Naive B cell (primary cell): ENCODE data around the gene CISD3. TPM values are rescaled to one million over a fixed set of nuclear protein-coding genes. Genes with fewer than 3 reads are reported as not detected.
"Not testable (repeated sequence)": the region's sequence is repeated elsewhere in the genome, so short reads cannot be mapped to it uniquely, and the experiment has no call there.

Experiments used
- ATAC-seq, 2 donors: fragments of 150-1000 bp; cut with Tn5 transposase; 2 replicates each; pipeline ENCODE4 v1.10.0; 2021; ENCODE audit warnings: low read depth in 2 of 2, mild to moderate bottlenecking in 2 of 2, moderate library complexity in 2 of 2
- DNase-seq: peaks from one replicate; pipeline ENCODE4 v3.0.0; 2022
- H3K27ac Mint-ChIP-seq, 6 donors: one replicate each; pipeline ENCODE4 v1.8.0; 2020 to 2022; ENCODE audit warnings: mild to moderate bottlenecking in 6 of 6, mixed read lengths in 6 of 6, moderate library complexity in 5 of 6, inconsistent platforms in 2 of 6
- H3K27me3 Mint-ChIP-seq, 3 donors: one replicate each; pipeline ENCODE4 v1.8.0; 2021 to 2022; ENCODE audit warnings: mixed read lengths in 3 of 3, mild to moderate bottlenecking in 1 of 3
- H3K36me3 Mint-ChIP-seq, 2 donors: one replicate each; pipeline ENCODE4 v1.8.0; 2020 to 2022; ENCODE audit warnings: mixed read lengths in 2 of 2, inconsistent platforms in 1 of 2, mild to moderate bottlenecking in 1 of 2
- H3K4me1 Mint-ChIP-seq, 3 donors: one replicate each; pipeline ENCODE4 v1.8.0; 2020 to 2022; ENCODE audit warnings: mixed read lengths in 3 of 3, inconsistent platforms in 1 of 3, mild to moderate bottlenecking in 1 of 3, moderate library complexity in 1 of 3
- H3K4me3 Mint-ChIP-seq, 8 donors: one replicate each; pipeline ENCODE4 v1.8.0; 2020 to 2022; ENCODE audit warnings: mild to moderate bottlenecking in 8 of 8, mixed read lengths in 8 of 8, moderate library complexity in 8 of 8, inconsistent platforms in 2 of 8
- H3K9me3 Mint-ChIP-seq, 7 donors: one replicate each; pipeline ENCODE4 v1.8.0; 2020 to 2022; ENCODE audit warnings: mixed read lengths in 7 of 7, mild to moderate bottlenecking in 5 of 7, inconsistent platforms in 2 of 7, moderate library complexity in 1 of 7
- polyA plus RNA-seq, 6 donors: library from polyadenylated mRNA; unstranded; fragments of 300-500 nt; fragmentation: Illumina TruSeq; gene quantifications; one replicate each; pipeline ENCODE4 v1.2.3, GENCODE V29; 2021; ENCODE audit warnings: low read depth in 6 of 6

Gene CISD3
- polyA plus RNA-seq, 6 donors from 2014 or later: 19.1 to 31.5 (median 21.2) TPM

GRCh38 chr17:38724337-38724988, 5.7 kb upstream of the CISD3 start:
- Mint-ChIP-seq H3K4me1 (peaks cover 29 to 48% (median 45%) of the 10 kb centered on the region in 3 donors), H3K27ac (peak overlapping the region in 1 of 6 donors; percentile 62), H3K4me3 (no peak overlapping the region), H3K27me3 (no peaks in the 10 kb centered on the region), H3K9me3 (peaks cover 0 to 4% (median 0%) of the 10 kb centered on the region in 7 donors), H3K36me3 (peaks cover 0 to 7% of the 10 kb centered on the region in 2 donors)
- DNase-seq (no peak), ATAC-seq (no peak)

GRCh38 chr17:38725066-38725465, 5.1 kb upstream of the CISD3 start:
- peaks cover 30 to 50% (median 47%) of the 10 kb centered on the region in 3 donors for H3K4me1 Mint-ChIP-seq
- no peak for DNase-seq
- H3K4me3 Mint-ChIP-seq: no peak overlapping the region
- H3K27me3 Mint-ChIP-seq: no peaks in the 10 kb centered on the region
- no peak for ATAC-seq
- peaks cover 0 to 7% of the 10 kb centered on the region in 2 donors for H3K36me3 Mint-ChIP-seq
- peak overlapping the region in 1 of 6 donors; percentile 62 for H3K27ac Mint-ChIP-seq
- peaks cover 0 to 4% (median 0%) of the 10 kb centered on the region in 7 donors for H3K9me3 Mint-ChIP-seq

- Mint-ChIP-seq H3K4me1 (peaks cover 34 to 53% (median 46%) of the 10 kb centered on the region in 3 donors), H3K27ac (peak overlapping the region in 3 of 6 donors; percentile 35 to 78 (median 69)), H3K4me3 (peak overlapping the region in 1 of 8 donors; percentile 42)
- not testable (repeated sequence) for H3K36me3 Mint-ChIP-seq, DNase-seq, ATAC-seq, H3K27me3 Mint-ChIP-seq, H3K9me3 Mint-ChIP-seq
These were observed 4.0 kb upstream of the CISD3 start for GRCh38 chr17:38726145-38726544.

GRCh38 chr17:38727736-38728135, 2.4 kb upstream of the CISD3 start:
- H3K36me3 Mint-ChIP-seq: no peaks in the 10 kb centered on the region
- H3K4me1 Mint-ChIP-seq: peaks cover 39 to 62% (median 54%) of the 10 kb centered on the region in 3 donors
- no peaks in the 10 kb centered on the region for H3K27me3 Mint-ChIP-seq
- peaks cover 0 to 4% (median 0%) of the 10 kb centered on the region in 7 donors for H3K9me3 Mint-ChIP-seq
- peak overlapping the region; percentile 63 to 96 (median 86) for H3K4me3 Mint-ChIP-seq
- DNase-seq (no peak), ATAC-seq (no peak)
- peak overlapping the region; percentile 61 to 96 (median 92) for H3K27ac Mint-ChIP-seq

DNA sequence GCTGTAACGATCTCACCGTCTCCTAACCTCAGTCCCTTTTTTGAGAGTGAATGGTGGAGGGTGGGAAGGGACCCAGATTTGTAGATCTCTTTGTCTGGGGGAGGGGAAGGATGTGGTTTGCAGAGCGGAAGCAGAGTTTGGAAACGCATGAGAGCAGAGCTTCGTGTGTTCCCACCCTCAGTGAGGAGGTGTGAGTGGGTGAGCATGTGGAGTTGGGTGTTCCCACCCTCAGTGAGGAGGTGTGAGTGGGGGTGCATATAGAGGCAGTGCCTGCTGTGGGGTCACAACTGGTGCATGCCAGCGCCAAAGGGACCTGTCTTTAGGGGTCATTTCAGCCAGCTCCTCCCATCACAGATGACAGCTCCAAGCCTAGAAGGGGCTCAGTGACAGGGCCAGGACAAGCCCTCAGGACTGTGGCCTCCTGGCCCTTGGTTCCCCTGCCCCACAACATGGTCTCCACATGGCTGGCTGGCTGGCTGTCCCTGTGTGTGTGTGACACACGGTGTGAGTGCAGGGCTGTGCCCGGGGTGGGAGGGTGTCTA, 1.8 kb upstream of the CISD3 start:
- peak; percentile 59 to 62 for ATAC-seq
- H3K4me1 Mint-ChIP-seq: peaks cover 39 to 67% (median 57%) of the 10 kb centered on the region in 3 donors
- peaks cover 0 to 4% (median 0%) of the 10 kb centered on the region in 7 donors for H3K9me3 Mint-ChIP-seq
- peak overlapping the region; percentile 63 to 96 (median 86) for H3K4me3 Mint-ChIP-seq
- DNase-seq: peak; percentile 75
- H3K27ac Mint-ChIP-seq: peak overlapping the region; percentile 36 to 96 (median 92)
- no peaks in the 10 kb centered on the region for H3K27me3 Mint-ChIP-seq
- no peaks in the 10 kb centered on the region for H3K36me3 Mint-ChIP-seq

- H3K27ac Mint-ChIP-seq: peak overlapping the region in 3 of 6 donors; percentile 14 to 82 (median 59)
- peaks cover 0 to 4% (median 0%) of the 10 kb centered on the region in 7 donors for H3K9me3 Mint-ChIP-seq
- H3K36me3 Mint-ChIP-seq: no peaks in the 10 kb centered on the region
- DNase-seq (no peak), ATAC-seq (no peak)
- peak overlapping the region; percentile 63 to 96 (median 86) for H3K4me3 Mint-ChIP-seq
- peaks cover 39 to 69% (median 67%) of the 10 kb centered on the region in 3 donors for H3K4me1 Mint-ChIP-seq
- H3K27me3 Mint-ChIP-seq: no peaks in the 10 kb centered on the region
These were observed 714 bp upstream of the CISD3 start for GRCh38 chr17:38729368-38729885.

GRCh38 chr17:38730526-38731379, 612 bp downstream of the CISD3 start:
- Mint-ChIP-seq H3K4me1 (peaks cover 39 to 75% (median 68%) of the 10 kb centered on the region in 3 donors), H3K27me3 (no peaks in the 10 kb centered on the region), H3K36me3 (no peaks in the 10 kb centered on the region), H3K4me3 (peak overlapping the region; percentile 89 to 98 (median 94)), H3K27ac (peak overlapping the region; percentile 87 to 97 (median 96)), H3K9me3 (peaks cover 0 to 4% (median 0%) of the 10 kb centered on the region in 7 donors)
- DNase-seq (no peak), ATAC-seq (no peak)

GRCh38 chr17:38731526-38732294, 1.6 kb downstream of the CISD3 start:
- Mint-ChIP-seq H3K4me3 (peak overlapping the region; percentile 31 to 98 (median 91)), H3K36me3 (no peaks in the 10 kb centered on the region), H3K9me3 (peaks cover 0 to 4% (median 0%) of the 10 kb centered on the region in 7 donors), H3K27me3 (no peaks in the 10 kb centered on the region), H3K27ac (peak overlapping the region; percentile 45 to 97 (median 84)), H3K4me1 (peaks cover 39 to 69% (median 63%) of the 10 kb centered on the region in 3 donors)
- ATAC-seq (no peak), DNase-seq (no peak)

DNA sequence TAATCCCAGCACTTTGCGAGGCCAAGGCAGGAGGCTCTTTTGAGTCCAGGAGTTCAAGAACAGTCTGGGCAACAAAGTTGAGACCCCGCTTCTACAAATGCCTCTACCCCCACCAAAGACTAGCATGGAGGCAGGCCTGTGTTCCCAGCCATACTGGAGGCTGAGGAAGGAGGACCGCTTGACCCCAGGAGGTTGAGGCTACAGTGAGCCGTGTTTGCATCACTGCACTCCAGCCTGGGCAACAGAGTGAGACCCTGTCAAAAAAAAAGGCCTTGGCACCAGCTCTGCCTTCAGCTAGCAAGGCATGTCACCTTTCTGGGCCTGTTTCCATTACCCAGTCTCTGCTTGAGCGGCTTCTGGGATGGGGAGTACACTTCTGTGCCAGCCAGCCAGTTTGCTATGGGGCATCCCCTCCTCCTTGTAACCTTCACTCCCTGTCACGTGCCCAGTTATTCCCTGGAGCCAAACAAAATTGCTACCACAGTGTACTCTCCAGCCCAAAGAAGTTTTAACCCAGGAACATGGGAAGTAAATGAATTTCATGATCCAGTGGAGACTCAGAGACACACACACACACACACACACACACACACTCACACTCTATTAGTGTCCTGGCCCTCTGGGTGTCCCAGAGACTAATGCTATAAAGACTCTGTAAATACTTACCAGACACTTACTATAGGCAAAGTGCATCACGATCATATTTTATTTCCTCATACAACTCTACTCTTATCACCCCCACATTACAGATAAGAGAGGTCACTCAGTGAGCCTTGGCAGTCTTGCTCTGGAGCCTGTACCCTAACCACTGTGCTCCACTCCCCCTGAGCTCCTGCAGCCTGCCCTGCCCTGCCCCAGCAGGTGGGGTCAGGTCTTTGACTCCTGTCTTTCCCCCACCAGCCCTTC, 2.5 kb downstream of the CISD3 start:
- H3K4me3 Mint-ChIP-seq: peak overlapping the region in 5 of 8 donors; percentile 21 to 98 (median 59)
- ATAC-seq (no peak), DNase-seq (no peak)
- H3K9me3 Mint-ChIP-seq: peaks cover 0 to 4% (median 0%) of the 10 kb centered on the region in 7 donors
- H3K36me3 Mint-ChIP-seq: no peaks in the 10 kb centered on the region
- H3K27ac Mint-ChIP-seq: peak overlapping the region in 4 of 6 donors; percentile 6 to 92 (median 90)
- H3K27me3 Mint-ChIP-seq: no peaks in the 10 kb centered on the region
- peaks cover 36 to 65% (median 54%) of the 10 kb centered on the region in 3 donors for H3K4me1 Mint-ChIP-seq

- Mint-ChIP-seq H3K9me3 (peaks cover 0 to under 1% (median 0%) of the 10 kb centered on the region in 7 donors), H3K4me1 (peaks cover 28 to 57% (median 49%) of the 10 kb centered on the region in 3 donors), H3K27ac (peak overlapping the region in 3 of 6 donors; percentile 32 to 92 (median 64)), H3K27me3 (peaks cover 0 to 5% (median 3%) of the 10 kb centered on the region in 3 donors), H3K4me3 (peak overlapping the region in 1 of 8 donors; percentile 78), H3K36me3 (no peaks in the 10 kb centered on the region)
- ATAC-seq (no peak), DNase-seq (no peak)
These were observed 3.3 kb downstream of the CISD3 start for GRCh38 chr17:38733282-38733981.
